Fibroblast of mammary gland (primary cell): ENCODE data around the gene SMAD6.

Experiments
- DNase-seq: peaks from one replicate; pipeline ENCODE4 v3.0.0-alpha.2; 2010; ENCODE audit warnings: low read depth
- H3K4me3 ChIP-seq: 2 replicates; pipeline ENCODE4 v1.5.1; 2011; ENCODE audit warnings: low read depth, mild to moderate bottlenecking, low read length, moderate library complexity; ENCODE audit not compliant: control insufficient read depth
- CTCF ChIP-seq: conservative IDR thresholded peaks from 2 replicates; pipeline ENCODE4 v1.5.1; 2011; ENCODE audit warnings: low read depth, low read length, inconsistent platforms; ENCODE audit not compliant: control insufficient read depth, insufficient read depth

SMAD6 gene

GRCh38 chr15:66704803-66705153, 2.7 kb downstream of the SMAD6 start:
- TF ChIP-seq CTCF, result no peak
- DNase-seq, result no peak

GRCh38 chr15:66705277-66706146, 3.5 kb downstream of the SMAD6 start:
- no peak overlapping the region for H3K4me3 ChIP-seq
- no peak for DNase-seq
- no peak for TF ChIP-seq CTCF

More at GRCh38 chr15:66704803-66705153, 2.7 kb downstream of the SMAD6 start:
- H3K4me3 ChIP-seq, result no peak overlapping the region

GRCh38 chr15:66706225-66706732, 4.2 kb downstream of the SMAD6 start:
- no peak for DNase-seq
- H3K4me3 ChIP-seq, result no peak overlapping the region
- TF ChIP-seq CTCF, result peak; percentile 34

- DNase-seq, result no peak
- no peak overlapping the region for H3K4me3 ChIP-seq
These were observed 4.8 kb downstream of the SMAD6 start for GRCh38 chr15:66706840-66707239.

GRCh38 chr15:66707310-66708082, 5.5 kb downstream of the SMAD6 start:
- DNase-seq, result peak; percentile 17
- H3K4me3 ChIP-seq, result no peak overlapping the region
- peak; percentile 6 for TF ChIP-seq CTCF

More at GRCh38 chr15:66706840-66707239, 4.8 kb downstream of the SMAD6 start:
- TF ChIP-seq CTCF, result no peak

GRCh38 chr15:66708389-66708788, 6.4 kb downstream of the SMAD6 start:
- DNase-seq, result no peak
- TF ChIP-seq CTCF, result no peak
- H3K4me3 ChIP-seq, result no peak overlapping the region
